A549 (cell line): Measurements from ENCODE around the gene CDH26. TPM values are rescaled to one million over a fixed set of nuclear protein-coding genes. Genes with fewer than 3 reads are reported as not detected.

Source experiments
- ATAC-seq, 2 experiments: fragments of 200-7000 bp in 1 of 2; fragments of >200 bp in 1 of 2; cut with Nextera tagmentation in 1 of 2; cut with Tn5 transposase in 1 of 2; 3 replicates each; pipeline versions ENCODE4 v1.8.0 to v1.9.1; 2018 to 2020; ENCODE audit warnings: mild to moderate bottlenecking in 1 of 2, moderate library complexity in 1 of 2
- CTCF ChIA-PET: fragments of 300-600 bp; sonication (Branson Sonifier 250); formaldehyde crosslinking; extraction: SDS; loops from one replicate; lab custom pipeline; 2021; ENCODE audit warnings: antibody characterized with exemption, inconsistent platforms; lab: Yijun Ruan, JAX
- POLR2A ChIA-PET: fragments of 350-600 bp; formaldehyde crosslinking; extraction: SDS; loops from one replicate; lab custom pipeline; 2021; ENCODE audit warnings: antibody characterized with exemption, inconsistent platforms; lab: Yijun Ruan, JAX
- DNase-seq, 2 experiments: peaks; one replicate each; pipeline versions ENCODE4 v3.0.0 to v3.0.0-alpha.2; 2011 to 2016; ENCODE audit warnings: low read depth in 1 of 2, low spot score in 1 of 2
- FAIRE-seq: peaks from 2 replicates; lab custom pipeline; 2011; peaks lifted over from hg19 to GRCh38; lab: Jason Lieb, UNC
- H3K27ac ChIP-seq, 2 experiments: fragments of >200 bp; sonication (Bioruptor Twin); formaldehyde crosslinking; 3 replicates each; pipeline ENCODE4 v1.5.1; 2016 to 2017
- H3K4me1 ChIP-seq: fragments of >200 bp; sonication (Bioruptor Twin); formaldehyde crosslinking; 3 replicates; pipeline ENCODE4 v1.6.1; 2016
- H3K4me2 ChIP-seq: fragments of >200 bp; sonication (Bioruptor Twin); formaldehyde crosslinking; 3 replicates; pipeline ENCODE4 v1.6.1; 2016
- H3K4me3 ChIP-seq: fragments of >200 bp; sonication (Bioruptor Twin); formaldehyde crosslinking; 3 replicates; pipeline ENCODE4 v1.5.1; 2016
- H3K9me3 ChIP-seq: fragments of >200 bp; sonication (Bioruptor Twin); formaldehyde crosslinking; 3 replicates; pipeline ENCODE4 v1.6.1; 2016
- BHLHE40 ChIP-seq: IDR thresholded peaks from 2 replicates; pipeline ENCODE4 v1.6.1; 2012; ENCODE audit warnings: low read depth, low read length, inconsistent platforms
- CBX8 ChIP-seq: fragments of 200-600 bp; sonication (generic); IDR thresholded peaks from 2 replicates; pipeline ENCODE4 v1.6.1; 2016
- CEBPB ChIP-seq, 2 experiments: fragments of >200 bp in 1 of 2; sonication (Bioruptor Twin) in 1 of 2; formaldehyde crosslinking in 1 of 2; IDR thresholded peaks; 2 replicates each; pipeline ENCODE4 v1.6.1; 2012 to 2016
- EP300 ChIP-seq, 2 experiments: fragments of >200 bp; sonication (Bioruptor Twin); formaldehyde crosslinking; IDR thresholded peaks; 2 replicates in 1 of 2; 3 replicates in 1 of 2; pipeline ENCODE4 v1.6.1; 2016 to 2017
- FOSL2 ChIP-seq, 2 experiments: fragments of 450-650 bp in 1 of 2; fragments of >200 bp in 1 of 2; sonication (Bioruptor Twin) in 1 of 2; formaldehyde crosslinking; IDR thresholded peaks; 2 replicates each; pipeline versions ENCODE4 v1.5.0 to v1.6.1; 2016 to 2020; ENCODE audit warnings: mild to moderate bottlenecking in 1 of 2, moderate library complexity in 1 of 2
- FOXS1 ChIP-seq: fragments of 250-450 bp; sonication (Bioruptor Pico); IDR thresholded peaks from 2 replicates; pipeline ENCODE4 v1.5.0; 2020; ENCODE audit warnings: mild to moderate bottlenecking, moderate library complexity
- HEYL ChIP-seq: fragments of 250-450 bp; sonication (Bioruptor Pico); IDR thresholded peaks from 2 replicates; pipeline ENCODE4 v1.8.0; 2021; ENCODE audit warnings: mild to moderate bottlenecking, moderate library complexity
- JUNB ChIP-seq: fragments of >200 bp; sonication (Bioruptor Twin); formaldehyde crosslinking; IDR thresholded peaks from 2 replicates; pipeline ENCODE4 v1.6.1; 2016
- KDM5A ChIP-seq: fragments of 200-600 bp; sonication (generic); IDR thresholded peaks from 2 replicates; pipeline ENCODE4 v1.6.1; 2016; ENCODE audit warnings: antibody characterized with exemption, mild to moderate bottlenecking
- MAFK ChIP-seq: fragments of 450-650 bp; IDR thresholded peaks from 2 replicates; pipeline ENCODE4 v1.6.1; 2014; ENCODE audit not compliant: partially characterized antibody
- NPAS2 ChIP-seq: fragments of 250-450 bp; sonication (Bioruptor Pico); IDR thresholded peaks from 2 replicates; pipeline ENCODE4 v1.8.0; 2022; ENCODE audit warnings: mild to moderate bottlenecking, moderate library complexity, borderline replicate concordance
- POLR2AphosphoS2 ChIP-seq: conservative IDR thresholded peaks from 2 replicates; pipeline ENCODE4 v1.6.1; 2012; ENCODE audit warnings: low read length, improper control_type of control experiment, inconsistent platforms
- RCOR1 ChIP-seq: fragments of 150-350 bp; IDR thresholded peaks from 2 replicates; pipeline ENCODE4 v1.6.1; 2014; ENCODE audit warnings: antibody characterized with exemption, low read length, low read depth
- ZC3H11A ChIP-seq: fragments of 450-650 bp; IDR thresholded peaks from 2 replicates; pipeline ENCODE4 v1.6.1; 2014; ENCODE audit warnings: antibody characterized with exemption, mild to moderate bottlenecking
- WGBS: methylation state at CpG from one replicate; pipeline ENCODE4 v1.1.6; 2017; ENCODE audit errors: missing lambda C conversion rate; 5-methylcytosine and 5-hydroxymethylcytosine counted together
- polyA plus RNA-seq, 4 experiments: library from polyadenylated mRNA; depleted of rRNA in 3 of 4; stranded (reverse); fragments of >200 nt; fragmentation: RNase III in 1 of 4; extraction: RNeasy Plus Mini Kit Qiagen cat#74134 plus additional on column Dnase treatment in 1 of 4; gene quantifications; 2 replicates in 3 of 4; 3 replicates in 1 of 4; pipeline ENCODE4 v1.2.3, GENCODE V29; 2011 to 2017
- TF ChIP-seq, protein P1 (sequence below): fragments of >200 bp; sonication (Bioruptor Twin); formaldehyde crosslinking; IDR thresholded peaks from 2 replicates; pipeline ENCODE4 v1.6.1; 2016
- TF ChIP-seq, protein P2 (sequence below): fragments of >200 bp; sonication (Bioruptor Twin); formaldehyde crosslinking; IDR thresholded peaks from 3 replicates; pipeline ENCODE4 v1.5.1; 2016
- TF ChIP-seq, protein P3 (sequence below): fragments of 450-650 bp; IDR thresholded peaks from 2 replicates; pipeline ENCODE4 v1.6.1; 2014; ENCODE audit warnings: antibody characterized with exemption
- TF ChIP-seq, protein P4 (sequence below): IDR thresholded peaks from 2 replicates; pipeline ENCODE4 v1.6.1; 2012
- TF ChIP-seq, protein P5 (sequence below): fragments of 200-600 bp; sonication (generic); IDR thresholded peaks from 2 replicates; pipeline ENCODE4 v1.6.1; 2016; ENCODE audit warnings: antibody characterized with exemption, mild to moderate bottlenecking, moderate library complexity

The CDH26 gene
- polyA plus RNA-seq, 2 of the 4 experiments (the other 2 are of a cell fraction) = 0.27 to 0.57 TPM

DNA sequence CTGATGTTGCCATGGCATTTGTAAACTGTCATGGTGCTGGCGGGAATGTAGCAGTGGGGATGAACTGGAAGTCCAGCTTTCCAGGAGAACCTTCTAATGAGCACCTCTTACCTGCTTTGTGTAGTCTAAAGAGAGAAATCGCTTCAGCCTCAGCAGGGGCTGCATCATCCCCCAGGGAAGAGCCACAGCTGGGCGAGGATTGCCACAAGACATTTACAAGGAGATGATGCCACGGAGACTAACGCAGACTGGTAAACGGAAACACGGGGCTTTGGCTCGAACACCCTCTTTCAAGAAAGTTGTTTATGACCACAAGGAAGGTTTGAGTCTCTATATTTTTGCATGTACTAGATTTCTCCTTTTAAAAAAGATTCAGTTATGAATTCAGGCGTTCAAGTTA, 72.9 kb downstream of the CDH26 start:
- H3K4me2 ChIP-seq = no peak overlapping the region
- H3K9me3 ChIP-seq = no peaks in the 10 kb centered on the region
- no peak for TF ChIP-seq NPAS2 (CRISPR knock-in tag)
- no peak for TF ChIP-seq POLR2AphosphoS2
- TF ChIP-seq MAFK = no peak
- no peak for TF ChIP-seq CBX8
- TF ChIP-seq BHLHE40 = no peak
- TF ChIP-seq, protein P1, sequence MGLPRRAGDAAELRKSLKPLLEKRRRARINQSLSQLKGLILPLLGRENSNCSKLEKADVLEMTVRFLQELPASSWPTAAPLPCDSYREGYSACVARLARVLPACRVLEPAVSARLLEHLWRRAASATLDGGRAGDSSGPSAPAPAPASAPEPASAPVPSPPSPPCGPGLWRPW = no peak
- no peak for TF ChIP-seq ZC3H11A
- TF ChIP-seq KDM5A = no peak
- TF ChIP-seq RCOR1 = no peak
- TF ChIP-seq, protein P2, sequence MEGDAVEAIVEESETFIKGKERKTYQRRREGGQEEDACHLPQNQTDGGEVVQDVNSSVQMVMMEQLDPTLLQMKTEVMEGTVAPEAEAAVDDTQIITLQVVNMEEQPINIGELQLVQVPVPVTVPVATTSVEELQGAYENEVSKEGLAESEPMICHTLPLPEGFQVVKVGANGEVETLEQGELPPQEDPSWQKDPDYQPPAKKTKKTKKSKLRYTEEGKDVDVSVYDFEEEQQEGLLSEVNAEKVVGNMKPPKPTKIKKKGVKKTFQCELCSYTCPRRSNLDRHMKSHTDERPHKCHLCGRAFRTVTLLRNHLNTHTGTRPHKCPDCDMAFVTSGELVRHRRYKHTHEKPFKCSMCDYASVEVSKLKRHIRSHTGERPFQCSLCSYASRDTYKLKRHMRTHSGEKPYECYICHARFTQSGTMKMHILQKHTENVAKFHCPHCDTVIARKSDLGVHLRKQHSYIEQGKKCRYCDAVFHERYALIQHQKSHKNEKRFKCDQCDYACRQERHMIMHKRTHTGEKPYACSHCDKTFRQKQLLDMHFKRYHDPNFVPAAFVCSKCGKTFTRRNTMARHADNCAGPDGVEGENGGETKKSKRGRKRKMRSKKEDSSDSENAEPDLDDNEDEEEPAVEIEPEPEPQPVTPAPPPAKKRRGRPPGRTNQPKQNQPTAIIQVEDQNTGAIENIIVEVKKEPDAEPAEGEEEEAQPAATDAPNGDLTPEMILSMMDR = no peak
- TF ChIP-seq EP300 (IDR thresholded peaks at IDR 0.05) = no peak
- TF ChIP-seq FOSL2 (IDR thresholded peaks at IDR 0.05) = no peak
- no peak for TF ChIP-seq FOSL2 (CRISPR knock-in tag; IDR thresholded peaks at IDR 0.05)
- TF ChIP-seq, protein P3, sequence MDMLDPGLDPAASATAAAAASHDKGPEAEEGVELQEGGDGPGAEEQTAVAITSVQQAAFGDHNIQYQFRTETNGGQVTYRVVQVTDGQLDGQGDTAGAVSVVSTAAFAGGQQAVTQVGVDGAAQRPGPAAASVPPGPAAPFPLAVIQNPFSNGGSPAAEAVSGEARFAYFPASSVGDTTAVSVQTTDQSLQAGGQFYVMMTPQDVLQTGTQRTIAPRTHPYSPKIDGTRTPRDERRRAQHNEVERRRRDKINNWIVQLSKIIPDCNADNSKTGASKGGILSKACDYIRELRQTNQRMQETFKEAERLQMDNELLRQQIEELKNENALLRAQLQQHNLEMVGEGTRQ = no peak
- TF ChIP-seq, protein P4, sequence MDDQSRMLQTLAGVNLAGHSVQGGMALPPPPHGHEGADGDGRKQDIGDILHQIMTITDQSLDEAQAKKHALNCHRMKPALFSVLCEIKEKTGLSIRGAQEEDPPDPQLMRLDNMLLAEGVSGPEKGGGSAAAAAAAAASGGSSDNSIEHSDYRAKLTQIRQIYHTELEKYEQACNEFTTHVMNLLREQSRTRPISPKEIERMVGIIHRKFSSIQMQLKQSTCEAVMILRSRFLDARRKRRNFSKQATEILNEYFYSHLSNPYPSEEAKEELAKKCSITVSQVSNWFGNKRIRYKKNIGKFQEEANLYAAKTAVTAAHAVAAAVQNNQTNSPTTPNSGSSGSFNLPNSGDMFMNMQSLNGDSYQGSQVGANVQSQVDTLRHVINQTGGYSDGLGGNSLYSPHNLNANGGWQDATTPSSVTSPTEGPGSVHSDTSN = no peak
- TF ChIP-seq CEBPB (IDR thresholded peaks at IDR 0.05) = no peak
- no peak for TF ChIP-seq FOXS1 (CRISPR knock-in tag)
- TF ChIP-seq JUNB = no peak
- TF ChIP-seq, protein P5, sequence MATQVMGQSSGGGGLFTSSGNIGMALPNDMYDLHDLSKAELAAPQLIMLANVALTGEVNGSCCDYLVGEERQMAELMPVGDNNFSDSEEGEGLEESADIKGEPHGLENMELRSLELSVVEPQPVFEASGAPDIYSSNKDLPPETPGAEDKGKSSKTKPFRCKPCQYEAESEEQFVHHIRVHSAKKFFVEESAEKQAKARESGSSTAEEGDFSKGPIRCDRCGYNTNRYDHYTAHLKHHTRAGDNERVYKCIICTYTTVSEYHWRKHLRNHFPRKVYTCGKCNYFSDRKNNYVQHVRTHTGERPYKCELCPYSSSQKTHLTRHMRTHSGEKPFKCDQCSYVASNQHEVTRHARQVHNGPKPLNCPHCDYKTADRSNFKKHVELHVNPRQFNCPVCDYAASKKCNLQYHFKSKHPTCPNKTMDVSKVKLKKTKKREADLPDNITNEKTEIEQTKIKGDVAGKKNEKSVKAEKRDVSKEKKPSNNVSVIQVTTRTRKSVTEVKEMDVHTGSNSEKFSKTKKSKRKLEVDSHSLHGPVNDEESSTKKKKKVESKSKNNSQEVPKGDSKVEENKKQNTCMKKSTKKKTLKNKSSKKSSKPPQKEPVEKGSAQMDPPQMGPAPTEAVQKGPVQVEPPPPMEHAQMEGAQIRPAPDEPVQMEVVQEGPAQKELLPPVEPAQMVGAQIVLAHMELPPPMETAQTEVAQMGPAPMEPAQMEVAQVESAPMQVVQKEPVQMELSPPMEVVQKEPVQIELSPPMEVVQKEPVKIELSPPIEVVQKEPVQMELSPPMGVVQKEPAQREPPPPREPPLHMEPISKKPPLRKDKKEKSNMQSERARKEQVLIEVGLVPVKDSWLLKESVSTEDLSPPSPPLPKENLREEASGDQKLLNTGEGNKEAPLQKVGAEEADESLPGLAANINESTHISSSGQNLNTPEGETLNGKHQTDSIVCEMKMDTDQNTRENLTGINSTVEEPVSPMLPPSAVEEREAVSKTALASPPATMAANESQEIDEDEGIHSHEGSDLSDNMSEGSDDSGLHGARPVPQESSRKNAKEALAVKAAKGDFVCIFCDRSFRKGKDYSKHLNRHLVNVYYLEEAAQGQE = no peak
- no peak for TF ChIP-seq HEYL (CRISPR knock-in tag)
- H3K4me3 ChIP-seq = no peak overlapping the region
- CTCF ChIA-PET = interaction anchor here (0.6 to 1.9 kb wide), 2 partner anchors 9 to 27 kb away, joined by 3 to 5 read pairs; no protein-coding TSS in a partner anchor
- 48% methylated on average over 9 of the region's 9 CpGs for WGBS
- POLR2A ChIA-PET = interaction anchor here (1.0 kb wide), 1 partner anchor 91 kb away, joined by 3 read pairs; the partner anchor contains the start of genes FAM217B and PPP1R3D
- ATAC-seq (no peak), DNase-seq (no peak), FAIRE-seq (no peak)
- no peaks in the 10 kb centered on the region for H3K4me1 ChIP-seq
- H3K27ac ChIP-seq = no peak overlapping the region
